HepG2 (cell line): ENCODE results near the gene SCAMP3. TPM values are rescaled to one million over a fixed set of nuclear protein-coding genes. Genes with fewer than 3 reads are reported as not detected.
"Not testable (repeated sequence)": the region's sequence is repeated elsewhere in the genome, so short reads cannot be mapped to it uniquely, and the experiment has no call there.

Experiments used
- ATAC-seq: fragments of 200-7000 bp; cut with Tn5 transposase; 3 replicates; pipeline ENCODE4 v1.9.1; 2020; ENCODE audit warnings: mild to moderate bottlenecking, moderate library complexity
- BruUV-seq: library from RNA; stranded (reverse); fragments of 400-500 nt; replicated peaks from 2 replicates; lab custom pipeline; 2021; lab: Mats Ljungman, UMichigan
- CTCF ChIA-PET: fragments of 300-600 bp; formaldehyde crosslinking; extraction: SDS; loops from one replicate; lab custom pipeline; 2021; ENCODE audit warnings: low total read pairs, inconsistent platforms, low intra/inter-chr PET ratio; lab: Yijun Ruan, JAX
- POLR2A ChIA-PET: fragments of 350-600 bp; sonication (Branson Sonifier 250); formaldehyde crosslinking; loops from one replicate; lab custom pipeline; 2020; ENCODE audit warnings: antibody characterized with exemption, inconsistent platforms; lab: Yijun Ruan, JAX
- DNase-seq: peaks from one replicate; pipeline ENCODE4 v3.0.0-alpha.2; 2015; ENCODE audit warnings: low spot score
- FAIRE-seq: peaks from 3 replicates; lab custom pipeline; 2011; peaks lifted over from hg19 to GRCh38; lab: Jason Lieb, UNC
- H2AFZ ChIP-seq: one replicate; pipeline ENCODE4 v1.6.1; 2011; ENCODE audit warnings: low read length, inconsistent platforms
- H3K27ac ChIP-seq: fragments of 300-600 bp; 3 replicates; pipeline ENCODE4 v1.8.0; 2011; ENCODE audit warnings: mixed run types, mild to moderate bottlenecking, mixed read lengths, low read length, inconsistent platforms; ENCODE audit not compliant: insufficient read depth; ENCODE audit errors: extremely low read length
- H3K27me3 ChIP-seq, 2 experiments: fragments of 200-600 bp in 1 of 2; 2 replicates in 1 of 2; 3 replicates in 1 of 2; pipeline versions ENCODE4 v1.6.0 to v1.8.0; 2011; ENCODE audit warnings: low read length in 2 of 2, mild to moderate bottlenecking in 2 of 2, moderate library complexity in 2 of 2, inconsistent platforms in 1 of 2; ENCODE audit not compliant: insufficient read depth in 2 of 2, control insufficient read depth in 1 of 2
- H3K36me3 ChIP-seq, 2 experiments: fragments of 200-600 bp in 1 of 2; replicated peaks in 1 of 2; 2 replicates in 1 of 2; 3 replicates in 1 of 2; pipeline versions ENCODE4 v1.5.1 to v1.8.0; 2011; ENCODE audit warnings: low read length in 2 of 2, inconsistent platforms in 1 of 2; ENCODE audit not compliant: insufficient read depth in 2 of 2, control insufficient read depth in 1 of 2
- H3K4me1 ChIP-seq: 2 replicates; pipeline ENCODE4 v1.5.1; 2012; ENCODE audit warnings: low read length, inconsistent platforms; ENCODE audit not compliant: insufficient read depth
- H3K4me2 ChIP-seq: 2 replicates; pipeline ENCODE4 v1.6.0; 2011; ENCODE audit warnings: low read depth, low read length, inconsistent platforms
- H3K4me3 ChIP-seq, 3 experiments: fragments of 200-600 bp in 1 of 3; sonication (generic), shearing (Covaris generic) in 1 of 3; replicated peaks in 1 of 3; 2 replicates each; pipeline ENCODE4 v1.5.1; 2011 to 2016; ENCODE audit warnings: low read length in 3 of 3, inconsistent platforms in 2 of 3, low read depth in 2 of 3, mild to moderate bottlenecking in 2 of 3, control low read depth in 1 of 3, mixed read lengths in 1 of 3; ENCODE audit not compliant: insufficient read depth in 1 of 3
- H3K79me2 ChIP-seq: one replicate; pipeline ENCODE4 v1.6.1; 2011; ENCODE audit warnings: low read length, inconsistent platforms; ENCODE audit not compliant: insufficient read depth
- H3K9ac ChIP-seq: 2 replicates; pipeline ENCODE4 v1.6.0; 2011; ENCODE audit warnings: mild to moderate bottlenecking, low read depth, low read length, inconsistent platforms; ENCODE audit not compliant: insufficient read depth
- H3K9me3 ChIP-seq: 2 replicates; pipeline ENCODE4 v1.5.1; 2012; ENCODE audit warnings: mild to moderate bottlenecking, low read length
- H4K20me1 ChIP-seq: 2 replicates; pipeline ENCODE4 v1.6.0; 2011; ENCODE audit warnings: inconsistent platforms, mild to moderate bottlenecking, low read length, moderate library complexity; ENCODE audit not compliant: insufficient read depth
- WGBS: methylation state at CpG from one replicate; pipeline ENCODE4 v1.1.6; 2017; ENCODE audit warnings: low lambda C conversion rate; 5-methylcytosine and 5-hydroxymethylcytosine counted together
- in situ Hi-C: cut with HindIII; loops from 2 replicates; pipeline ENCODE4 v1.10.0; 2017; ENCODE audit warnings: low pct_unique_long_range_greater_than_20kb; ENCODE audit not compliant: extremely low pct_ligation_motif_present
- intact Hi-C: fragments of 100-400 bp; cut with micrococcal nuclease; formaldehyde crosslinking; loops from one replicate; pipeline ENCODE4 v1.10.0; 2022; ENCODE audit not compliant: unreplicated experiment
- polyA plus RNA-seq, 8 experiments: library from polyadenylated mRNA; depleted of rRNA in 3 of 8; stranded (reverse) in 7 of 8; unstranded in 1 of 8; fragments of >200 nt; fragmentation: Illumina TruSeq in 4 of 8; extraction: Trizol in 4 of 8; gene quantifications; 2 replicates each; pipeline versions ENCODE4 v1.2.1 to v1.2.3, GENCODE V29; 2011 to 2016; ENCODE audit warnings: low read depth in 4 of 8, missing spikeins in 1 of 8, mixed read lengths in 1 of 8; ENCODE audit not compliant: insufficient read depth in 1 of 8
- total RNA-seq, 5 experiments: library from RNA; depleted of rRNA; stranded (reverse); fragments of >200 nt; fragmentation: Illumina TruSeq; extraction: Trizol; gene quantifications; 2 replicates each; pipeline ENCODE4 v1.2.3, GENCODE V29; 2016; ENCODE audit warnings: low read depth in 1 of 5

Gene SCAMP3
- total and polyA plus RNA-seq, 2 of the 13 experiments (the other 11 are each of a cell fraction or from before 2014, with no cell fraction given) = 46.8 to 83.3 TPM

DNA sequence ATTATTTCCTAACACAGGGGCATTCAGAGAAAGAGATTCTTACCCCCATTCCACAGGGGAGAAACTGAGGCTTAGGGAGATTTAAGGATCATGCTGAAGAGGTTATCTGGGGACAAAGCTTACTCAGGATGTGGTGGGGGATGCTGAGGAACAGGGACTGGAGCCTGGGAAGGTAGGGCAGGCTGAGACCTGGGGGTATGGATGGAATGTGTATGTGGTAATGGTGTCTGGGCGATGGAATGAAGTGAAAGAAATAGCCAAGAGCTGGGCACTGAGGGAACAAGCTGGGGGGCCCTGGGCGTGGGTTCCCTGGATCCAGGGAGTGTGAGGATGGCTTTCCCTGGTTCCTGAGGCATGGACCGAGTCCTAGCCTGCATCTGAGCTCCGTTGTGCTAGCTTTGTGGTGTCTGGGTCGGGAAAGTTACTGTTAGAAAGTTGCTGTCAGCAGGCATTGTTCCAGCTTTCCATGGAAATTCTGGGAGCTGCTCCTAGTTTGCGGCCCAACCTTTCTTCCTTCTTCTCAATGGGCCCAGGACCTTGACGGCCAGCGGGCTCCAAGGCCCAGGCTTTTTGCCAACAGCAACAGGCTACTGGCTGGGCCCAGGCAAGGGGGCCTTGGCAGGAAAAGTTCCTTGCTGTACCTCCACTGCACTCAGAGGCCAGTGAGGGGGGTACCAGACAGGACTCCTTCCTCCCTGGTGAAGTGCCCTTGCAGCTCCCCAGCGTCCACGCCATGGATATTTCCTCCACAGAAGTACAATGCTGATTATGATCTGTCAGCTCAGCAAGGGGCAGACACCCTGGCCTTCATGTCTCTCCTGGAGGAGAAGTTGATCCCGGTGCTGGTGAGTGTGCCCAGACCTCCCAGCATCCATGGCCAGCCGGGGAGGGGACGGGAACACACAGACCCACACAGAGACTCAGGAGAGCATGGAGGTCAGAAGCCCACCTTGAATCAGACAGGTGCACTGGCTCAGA, 29.9 kb downstream of the SCAMP3 start:
- peaks cover 15% of the 10 kb centered on the region for H3K4me1 ChIP-seq
- H3K27me3 ChIP-seq, FAIRE-seq, ATAC-seq, H3K4me2 ChIP-seq, H3K79me2 ChIP-seq, BruUV-seq, intact Hi-C loops, H3K4me3 ChIP-seq, H3K9me3 ChIP-seq, H3K9ac ChIP-seq, in situ Hi-C loops, CTCF ChIA-PET, H3K36me3 ChIP-seq, H2AFZ ChIP-seq, H3K27ac ChIP-seq, H4K20me1 ChIP-seq, DNase-seq: not testable (repeated sequence)
- WGBS = 83% methylated on average over 6 of the region's 13 CpGs
- POLR2A ChIA-PET = interaction anchor here (0.9 kb wide), 1 partner anchor 9 kb away, joined by 3 read pairs; a partner anchor contains a TSS

- BruUV-seq, H3K27me3 ChIP-seq, H3K9ac ChIP-seq, H4K20me1 ChIP-seq, H3K4me2 ChIP-seq, intact Hi-C loops, H3K79me2 ChIP-seq, CTCF ChIA-PET, H3K9me3 ChIP-seq, ATAC-seq, H2AFZ ChIP-seq, H3K4me3 ChIP-seq, in situ Hi-C loops, H3K27ac ChIP-seq, FAIRE-seq, DNase-seq, H3K36me3 ChIP-seq, POLR2A ChIA-PET: not testable (repeated sequence)
- peaks cover 22% of the 10 kb centered on the region for H3K4me1 ChIP-seq
- WGBS = 37% methylated on average over 2 of the region's 3 CpGs
Measured at GRCh38 chr1:155231302-155231701, 30.9 kb downstream of the SCAMP3 start.
